K562 (cell line): ENCODE results near the gene RREB1. TPM values are rescaled to one million over a fixed set of nuclear protein-coding genes. Genes with fewer than 3 reads are reported as not detected.
A peak's percentile ranks its signal among the peaks of the same experiment; 100 is the strongest.

Experiments
- CCNT2 ChIP-seq: IDR thresholded peaks from 2 replicates; pipeline ENCODE4 v1.6.1; 2011; ENCODE audit warnings: borderline replicate concordance, low read depth, mild to moderate bottlenecking, moderate library complexity, mixed read lengths, low read length; ENCODE audit not compliant: insufficient read length; ENCODE audit errors: extremely low read depth
- EHMT2 ChIP-seq: fragments of 450-650 bp; IDR thresholded peaks from 2 replicates; pipeline ENCODE4 v1.6.1; 2018; ENCODE audit warnings: antibody characterized with exemption
- ETV6 ChIP-seq, 3 experiments: fragments of 150-350 bp in 1 of 3; sonication (generic) in 1 of 3; formaldehyde crosslinking in 1 of 3; IDR thresholded peaks; 2 replicates each; pipeline versions ENCODE4 v1.6.1 to v1.8.0; 2014 to 2022; ENCODE audit warnings: borderline replicate concordance in 2 of 3, low read depth in 2 of 3, antibody characterized with exemption in 1 of 3, low read length in 1 of 3, mild to moderate bottlenecking in 1 of 3, missing genetic modification reagents in 1 of 3
- HLTF ChIP-seq: fragments of 450-650 bp; IDR thresholded peaks from 2 replicates; pipeline ENCODE4 v1.6.1; 2016
- KAT2B ChIP-seq: IDR thresholded peaks from one replicate; pipeline ENCODE4 v1.6.1; 2012; ENCODE audit warnings: low read depth, mild to moderate bottlenecking, control low read depth, inconsistent platforms, low read length, moderate library complexity
- MEF2A ChIP-seq: IDR thresholded peaks from 2 replicates; pipeline ENCODE4 v1.6.1; 2011; ENCODE audit warnings: low read depth, mild to moderate bottlenecking, low read length, moderate library complexity; ENCODE audit not compliant: control insufficient read depth
- MGA ChIP-seq: fragments of 450-650 bp; IDR thresholded peaks from 2 replicates; pipeline ENCODE4 v1.6.1; 2016; ENCODE audit warnings: mild to moderate bottlenecking, moderate library complexity
- SOX6 ChIP-seq: fragments of 450-650 bp; IDR thresholded peaks from 2 replicates; pipeline ENCODE4 v1.6.1; 2014; ENCODE audit warnings: mild to moderate bottlenecking
- THAP7 ChIP-seq: fragments of 250-450 bp; sonication (Bioruptor Pico); IDR thresholded peaks from 2 replicates; pipeline ENCODE4 v1.5.0; 2021
- ZNF224 ChIP-seq: sonication (generic); formaldehyde crosslinking; IDR thresholded peaks from 2 replicates; pipeline ENCODE4 v1.8.0; 2022; ENCODE audit warnings: mild to moderate bottlenecking, missing genetic modification reagents
- ZNF609 ChIP-seq: sonication (generic); formaldehyde crosslinking; IDR thresholded peaks from 2 replicates; pipeline ENCODE4 v1.8.1; 2023; ENCODE audit warnings: missing genetic modification reagents, mild to moderate bottlenecking, borderline replicate concordance
- polyA plus RNA-seq, 8 experiments: library from polyadenylated mRNA; depleted of rRNA in 4 of 8; stranded (reverse) in 5 of 8; unstranded in 3 of 8; fragments of >200 nt; fragmentation: Nextera tagmentation in 2 of 8; fragmentation: Illumina TruSeq in 1 of 8; extraction: Ambion mirVana in 2 of 8; extraction: Trizol in 1 of 8; gene quantifications; 2 replicates each; pipeline versions ENCODE4 v1.2.1 to v1.2.3, GENCODE V29; 2011 to 2014; ENCODE audit warnings: inconsistent platforms in 1 of 8, missing spikeins in 1 of 8
- total RNA-seq, 7 experiments: library from RNA; depleted of rRNA in 6 of 7; stranded (reverse); fragments of >200 nt in 6 of 7; fragmentation: Illumina TruSeq in 2 of 7; extraction: Trizol in 2 of 7; gene quantifications; 2 replicates each; pipeline versions ENCODE4 v1.2.1 to v1.2.3, GENCODE V29; 2011 to 2021; ENCODE audit warnings: low replicate concordance in 1 of 7

Gene RREB1
- total and polyA plus RNA-seq, 9 of the 15 experiments (the other 6 are each of a cell fraction or from before 2014, with no cell fraction given), result 3.3 to 64.2 (median 19.3) TPM

- TF ChIP-seq MGA (peak; percentile 26; the same call in 1 of the 2 replicates), SOX6 (no peak), MEF2A (no peak), ETV6 (IDR thresholded peaks at IDR 0.05; ENCODE audit: borderline replicate concordance in 1 of 2, low read depth in 2 of 2, low read length in 1 of 2) (no peak), ETV6 (CRISPR knock-in tag; IDR thresholded peaks at IDR 0.05; ENCODE audit: borderline replicate concordance) (no peak), EHMT2 (peak; percentile 69), CCNT2 (no peak), ZNF224 (CRISPR knock-in tag) (no peak), KAT2B (no peak), HLTF (no peak), ZNF609 (0 out of 2 replicates have a peak, but pooled peaks have one; percentile 52), THAP7 (CRISPR knock-in tag) (no peak)
Observed at GRCh38 chr6:7100753-7101081, 7.0 kb upstream of the RREB1 start (continued).
